Renal cortex interstitium (tissue), 11 donors: Measurements from ENCODE around the gene VAV2. TPM values are rescaled to one million over a fixed set of nuclear protein-coding genes. Genes with fewer than 3 reads are reported as not detected.

Experiments used
- DNase-seq, 11 donors: peaks; one replicate each; pipeline ENCODE4 v3.0.0-alpha.2; 2013; ENCODE audit warnings: low read depth in 9 of 11, low spot score in 4 of 11; ENCODE audit errors: extremely low read depth in 1 of 11
- polyA plus RNA-seq, 3 donors: library from polyadenylated mRNA; unstranded; fragments of 120-200 nt; gene quantifications; one replicate each; pipeline ENCODE4 v1.2.1, GENCODE V29; 2013; ENCODE audit not compliant: insufficient read length in 3 of 3

The VAV2 gene
- polyA plus RNA-seq, 3 donors: 37.2 to 66.2 (median 40.4) TPM

GRCh38 chr9:133824106-133824801 is 167.9 kb downstream of the VAV2 start:
- no peak for DNase-seq

GRCh38 chr9:133823189-133824105 is 168.7 kb downstream of the VAV2 start:
- no peak for DNase-seq

DNA sequence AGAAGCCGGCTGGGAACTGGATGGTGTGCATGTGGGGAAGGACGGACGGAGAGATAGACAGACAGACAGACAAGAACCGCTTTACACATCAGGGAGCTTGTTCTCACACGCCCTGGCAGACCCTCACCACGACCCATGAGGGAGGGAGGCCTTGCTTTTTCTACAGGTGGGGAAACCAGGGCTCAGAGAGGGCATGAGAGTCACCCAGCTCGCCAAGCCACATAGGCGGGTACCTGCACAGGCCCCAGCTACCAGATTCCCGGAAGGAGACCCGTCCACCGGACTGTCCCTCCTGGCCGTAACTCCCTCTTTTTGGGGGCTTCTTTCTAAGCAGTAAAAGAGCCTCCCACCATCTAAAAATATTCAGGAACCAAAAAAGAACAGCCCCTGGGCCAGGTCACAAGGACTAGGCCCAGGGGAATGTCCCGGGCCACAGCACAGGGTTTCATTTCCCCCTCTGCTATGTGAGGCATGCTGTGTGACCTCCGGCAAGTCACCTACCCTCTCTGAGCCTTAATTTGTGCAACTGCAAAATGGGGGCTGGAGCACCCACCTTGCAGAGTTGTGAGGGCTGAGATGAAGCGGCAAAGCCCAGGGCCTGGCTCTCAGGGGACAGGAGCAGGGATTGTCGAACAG is 169.6 kb downstream of the VAV2 start:
- DNase-seq: no peak

DNA sequence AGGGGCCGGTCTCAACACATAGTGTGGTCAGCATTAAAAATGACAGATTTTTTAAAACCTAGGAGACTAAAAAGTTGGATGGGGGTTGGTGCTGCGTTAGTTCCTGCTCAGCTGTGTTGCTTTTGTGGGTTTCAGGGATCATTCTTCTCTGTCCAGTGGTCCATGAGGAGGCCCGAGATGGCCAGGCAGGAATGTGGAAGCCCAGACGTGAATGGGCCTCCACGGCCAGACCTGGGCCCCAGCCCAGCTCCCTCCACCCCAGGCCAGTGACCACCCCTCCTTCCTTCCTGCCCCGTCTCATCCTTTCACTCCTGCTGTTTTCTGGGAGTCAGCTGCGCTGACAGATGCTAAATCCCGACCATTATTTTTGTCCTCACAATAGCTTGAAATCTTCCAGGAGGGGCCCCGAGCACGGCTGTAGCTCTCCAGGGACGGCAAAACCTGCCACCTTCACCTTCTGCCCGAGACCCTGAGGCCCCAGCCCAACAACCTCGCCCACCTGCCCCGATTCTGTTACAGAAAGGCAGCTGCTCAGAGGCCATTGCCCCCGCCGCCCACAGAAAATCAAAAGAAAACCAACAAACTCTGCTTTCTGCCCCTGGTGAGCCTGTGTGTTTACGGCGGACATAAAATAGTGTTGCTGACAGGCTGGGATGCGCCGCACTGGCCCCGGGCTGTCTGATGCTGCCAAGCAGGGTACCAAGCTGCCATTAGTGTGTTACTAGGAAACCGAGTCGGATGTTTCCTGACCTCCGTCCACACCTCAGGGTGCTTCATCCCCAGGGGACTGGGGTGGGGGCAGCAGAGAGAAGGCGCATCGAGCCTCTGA is 170.3 kb downstream of the VAV2 start:
- DNase-seq: no peak

GRCh38 chr9:133819923-133820322 is 172.2 kb downstream of the VAV2 start:
- no peak for DNase-seq

DNA sequence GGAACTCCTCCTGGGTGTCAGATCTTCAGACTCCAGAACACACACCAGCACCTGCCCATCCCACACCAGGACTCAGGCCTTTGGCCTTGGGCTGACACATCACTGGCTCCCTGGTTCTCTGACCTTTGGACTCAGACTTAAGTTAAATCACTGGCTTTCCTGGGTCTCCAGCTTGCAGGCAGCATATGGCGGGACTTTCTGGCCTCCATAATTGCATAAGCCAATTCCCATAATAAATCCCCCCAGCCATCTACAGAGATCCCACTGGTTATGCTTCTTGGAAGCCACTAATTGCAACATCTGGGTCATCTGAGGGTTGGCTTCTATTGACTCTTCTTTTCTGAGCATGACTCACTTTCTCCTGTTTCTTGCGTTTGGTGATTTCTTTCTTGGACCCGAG is 173.7 kb downstream of the VAV2 start:
- no peak for DNase-seq

- no peak for DNase-seq
These were observed 176.3 kb downstream of the VAV2 start for GRCh38 chr9:133815781-133816180.

- no peak for DNase-seq
These were observed 177.4 kb downstream of the VAV2 start for GRCh38 chr9:133814586-133815208.

GRCh38 chr9:133813749-133814585 is 178.2 kb downstream of the VAV2 start:
- no peak for DNase-seq

- DNase-seq: no peak
These were observed 179.0 kb downstream of the VAV2 start for GRCh38 chr9:133812941-133813748.

GRCh38 chr9:133812077-133812868 is 179.9 kb downstream of the VAV2 start:
- no peak for DNase-seq

DNA sequence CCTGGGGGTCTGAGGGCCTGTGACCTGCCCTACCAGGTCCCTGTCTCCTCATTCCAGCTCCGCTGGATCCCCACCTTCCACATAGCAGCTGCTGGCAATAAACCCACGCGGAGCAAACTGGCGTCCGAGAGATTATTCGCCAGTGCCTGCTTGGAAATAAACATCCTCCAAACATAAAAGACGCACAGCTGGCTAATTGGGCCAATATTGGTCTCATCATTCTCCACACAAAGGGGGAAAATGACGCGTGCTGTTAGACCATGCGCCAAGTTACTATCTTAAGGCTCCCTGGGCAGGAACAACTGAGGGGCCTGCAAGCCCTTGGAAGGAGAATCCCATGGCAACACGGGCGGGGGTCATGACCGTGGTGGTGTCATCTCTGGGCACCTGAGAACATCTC is 180.7 kb downstream of the VAV2 start:
- no peak for DNase-seq

DNA sequence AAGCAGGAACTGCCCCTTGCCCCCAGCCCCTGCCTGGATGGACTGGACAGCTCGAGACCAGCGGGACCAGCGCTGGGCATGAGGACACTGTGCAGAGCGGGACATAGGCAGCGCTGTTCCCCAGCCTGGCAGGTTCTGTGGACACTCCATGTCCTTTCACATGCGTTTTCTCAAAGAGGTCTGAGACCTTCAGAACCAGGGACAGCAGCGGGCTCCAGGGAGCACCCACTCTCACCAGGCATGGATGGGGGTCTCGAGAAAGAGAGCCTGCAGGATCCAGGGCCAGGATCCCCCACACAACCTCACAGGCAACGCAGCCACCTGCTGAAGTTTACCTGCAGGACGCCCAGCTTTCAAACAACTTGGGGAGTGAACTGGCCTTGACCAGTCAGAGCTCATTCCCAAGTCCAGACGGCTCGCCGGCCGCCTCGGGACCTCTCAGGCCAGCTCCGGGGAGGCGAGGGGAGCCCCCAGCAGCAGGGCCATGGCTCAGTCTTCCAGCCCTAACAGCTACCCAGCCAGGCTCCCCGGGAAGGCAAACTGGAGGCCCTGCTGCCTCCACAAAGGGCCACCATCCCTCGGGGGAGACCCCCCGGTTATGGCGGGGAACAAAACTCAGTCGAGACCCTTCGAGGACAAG is 181.4 kb downstream of the VAV2 start:
- DNase-seq: no peak

- DNase-seq: no peak
These were observed 182.8 kb downstream of the VAV2 start for GRCh38 chr9:133809335-133809734.

DNA sequence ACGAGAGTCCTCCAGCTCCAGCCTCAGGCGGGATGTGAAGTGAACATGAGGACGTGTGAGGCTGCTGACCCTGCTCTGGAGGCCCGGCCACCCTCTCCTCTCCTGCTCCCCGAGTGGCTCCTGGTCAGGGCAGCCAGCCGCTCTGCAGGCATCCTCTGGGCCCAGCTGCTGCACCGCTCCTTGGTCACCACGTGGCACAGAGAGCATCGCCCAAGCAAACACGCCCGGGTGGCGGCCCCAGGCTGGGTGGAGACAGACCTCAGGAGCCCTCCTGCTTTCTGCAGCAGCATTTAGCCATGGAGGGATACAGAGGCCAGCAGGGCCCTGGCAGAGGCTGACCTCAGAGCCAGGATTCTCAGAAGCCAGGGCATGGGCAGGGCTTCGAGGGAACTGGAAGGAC is 184.3 kb downstream of the VAV2 start:
- no peak for DNase-seq

GRCh38 chr9:133807037-133807436 is 185.1 kb downstream of the VAV2 start:
- DNase-seq: no peak
